BLaER1 treated with 17β-estradiol and CSF1 and Interleukin-3, amounts not matched to agents 10 nM and 100 nM (cell line): ENCODE measurements around the gene PRDX6.
"Not testable (repeated sequence)": the region's sequence is repeated elsewhere in the genome, so short reads cannot be mapped to it uniquely, and the experiment has no call there.

Source experiments
- H3K27ac ChIP-seq, 11 experiments: shearing (Covaris generic); formaldehyde crosslinking; 2 replicates each; pipeline ENCODE4 v1.8.1; 2022
- H3K27me3 ChIP-seq, 11 experiments: shearing (Covaris generic); formaldehyde crosslinking; 2 replicates each; pipeline ENCODE4 v1.8.1; 2022
- H3K36me3 ChIP-seq, 11 experiments: shearing (Covaris generic); formaldehyde crosslinking; 2 replicates each; pipeline ENCODE4 v1.8.1; 2022
- H3K4me1 ChIP-seq, 10 experiments: shearing (Covaris generic); formaldehyde crosslinking; 2 replicates each; pipeline ENCODE4 v1.8.1; 2022
- H3K4me2 ChIP-seq, 11 experiments: shearing (Covaris generic); formaldehyde crosslinking; 2 replicates each; pipeline ENCODE4 v1.8.1; 2022
- H3K4me3 ChIP-seq, 10 experiments: shearing (Covaris generic); formaldehyde crosslinking; 2 replicates each; pipeline ENCODE4 v1.8.1; 2022
- H3K9ac ChIP-seq, 11 experiments: shearing (Covaris generic); formaldehyde crosslinking; 2 replicates each; pipeline ENCODE4 v1.8.1; 2022
- H3K9me3 ChIP-seq, 11 experiments: shearing (Covaris generic); formaldehyde crosslinking; replicated peaks in 1 of 11; 2 replicates each; pipeline ENCODE4 v1.8.1; 2022
- H4K20me1 ChIP-seq, 11 experiments: shearing (Covaris generic); formaldehyde crosslinking; 2 replicates each; pipeline ENCODE4 v1.8.1; 2022
- Cebpa-rat ChIP-seq, 11 experiments: shearing (Covaris generic); IDR thresholded peaks; 2 replicates each; pipeline ENCODE4 v1.8.1; 2022

Gene PRDX6

GRCh38 chr1:173485401-173485800, 8.3 kb downstream of the PRDX6 start:
- Histone ChIP-seq H3K36me3 (peaks cover 96 to 100% (median 99%) of the 10 kb centered on the region in 11 experiments), H3K4me2 (no peak overlapping the region)
- TF ChIP-seq Cebpa-rat (IDR thresholded peaks at IDR 0.05): no peak

GRCh38 chr1:173488001-173488400, 10.9 kb downstream of the PRDX6 start:
- Histone ChIP-seq H3K9ac (no peak overlapping the region), H4K20me1 (peaks cover 0 to 5% (median 0%) of the 10 kb centered on the region in 11 experiments; a peak in 2 of 22 replicates), H3K4me1 (no peaks in the 10 kb centered on the region), H3K36me3 (peaks cover 76 to 100% (median 90%) of the 10 kb centered on the region in 11 experiments), H3K27me3 (no peaks in the 10 kb centered on the region), H3K9me3 (peaks cover 5 to 12% (median 11%) of the 10 kb centered on the region in 11 experiments; a peak in 20 of 22 replicates), H3K4me3 (no peak overlapping the region), H3K4me2 (no peak overlapping the region), H3K27ac (no peak overlapping the region)
- TF ChIP-seq Cebpa-rat (IDR thresholded peaks at IDR 0.05): no peak

More at GRCh38 chr1:173485401-173485800, 8.3 kb downstream of the PRDX6 start:
- Histone ChIP-seq H3K27me3 (no peaks in the 10 kb centered on the region), H3K4me3 (no peak overlapping the region), H3K27ac (no peak overlapping the region), H3K9ac (no peak overlapping the region), H4K20me1 (peaks cover 0 to 20% (median 0%) of the 10 kb centered on the region in 11 experiments; a peak in 8 of 22 replicates), H3K9me3 (no peaks in the 10 kb centered on the region), H3K4me1 (peaks cover 0 to 4% (median 0%) of the 10 kb centered on the region in 10 experiments; a peak in 5 of 20 replicates)

DNA sequence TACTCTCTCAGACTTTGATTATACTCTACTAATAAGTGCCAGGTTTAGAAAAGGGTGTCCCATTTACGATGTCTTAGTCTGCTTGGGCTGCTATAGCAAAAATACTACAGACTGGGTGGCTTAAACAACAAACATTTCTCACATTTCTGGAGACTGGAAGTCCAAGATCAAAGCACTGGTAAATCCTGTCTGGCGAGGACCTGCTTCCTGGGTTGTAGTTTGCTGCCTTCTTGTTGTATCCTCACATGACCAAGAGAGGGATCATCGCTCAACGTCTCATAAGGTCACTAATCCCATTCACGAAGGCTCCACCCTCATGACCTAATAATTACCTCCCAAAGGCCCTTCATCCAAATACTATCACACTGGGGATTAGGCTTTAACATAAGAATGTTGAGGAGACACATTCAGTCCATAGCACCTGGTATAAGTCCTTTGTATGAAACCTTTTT, 12.0 kb downstream of the PRDX6 start:
- H3K36me3 ChIP-seq: peaks cover 64 to 100% (median 81%) of the 10 kb centered on the region in 11 experiments

GRCh38 chr1:173489929-173490328, 12.8 kb downstream of the PRDX6 start:
- H3K4me1 ChIP-seq: no peaks in the 10 kb centered on the region
- no peak for TF ChIP-seq Cebpa-rat (IDR thresholded peaks at IDR 0.05)

More for the DNA sequence above, 12.0 kb downstream of the PRDX6 start:
- Histone ChIP-seq H3K27ac (no peak overlapping the region), H3K4me2 (no peak overlapping the region), H3K4me3 (no peak overlapping the region), H3K9me3 (peaks cover 16 to 24% (median 22%) of the 10 kb centered on the region in 11 experiments; a peak in 21 of 22 replicates), H4K20me1 (peaks cover 0 to 5% (median 0%) of the 10 kb centered on the region in 11 experiments; a peak in 2 of 22 replicates), H3K27me3 (no peaks in the 10 kb centered on the region), H3K4me1 (no peaks in the 10 kb centered on the region), H3K9ac (no peak overlapping the region)
- no peak for TF ChIP-seq Cebpa-rat (IDR thresholded peaks at IDR 0.05)

GRCh38 chr1:173491508-173491907, 14.4 kb downstream of the PRDX6 start:
- Histone ChIP-seq H3K4me2 (no peak overlapping the region), H3K9ac (no peak overlapping the region), H3K9me3 (peaks cover 39 to 46% (median 44%) of the 10 kb centered on the region in 11 experiments), H4K20me1 (no peaks in the 10 kb centered on the region; a peak in 1 of 22 replicates), H3K36me3 (peaks cover 41 to 77% (median 60%) of the 10 kb centered on the region in 11 experiments), H3K4me1 (no peaks in the 10 kb centered on the region), H3K27me3 (no peaks in the 10 kb centered on the region), H3K4me3 (no peak overlapping the region), H3K27ac (no peak overlapping the region)
- no peak for TF ChIP-seq Cebpa-rat (IDR thresholded peaks at IDR 0.05)

More at GRCh38 chr1:173489929-173490328, 12.8 kb downstream of the PRDX6 start:
- no peak overlapping the region for H3K9ac ChIP-seq
- H3K27ac ChIP-seq: no peak overlapping the region
- no peaks in the 10 kb centered on the region; a peak in 1 of 22 replicates for H4K20me1 ChIP-seq
- no peaks in the 10 kb centered on the region for H3K27me3 ChIP-seq
- no peak overlapping the region for H3K4me3 ChIP-seq
- H3K4me2 ChIP-seq: no peak overlapping the region
- H3K36me3 ChIP-seq: peaks cover 57 to 93% (median 76%) of the 10 kb centered on the region in 11 experiments
- peaks cover 24 to 31% (median 28%) of the 10 kb centered on the region in 11 experiments; a peak in 21 of 22 replicates for H3K9me3 ChIP-seq

GRCh38 chr1:173493125-173493524, 16.0 kb downstream of the PRDX6 start:
- peaks cover 52 to 61% (median 56%) of the 10 kb centered on the region in 11 experiments for H3K9me3 ChIP-seq
- H3K4me3 ChIP-seq, H3K4me1 ChIP-seq, H4K20me1 ChIP-seq, H3K9ac ChIP-seq, H3K4me2 ChIP-seq, H3K27ac ChIP-seq, H3K27me3 ChIP-seq: not testable (repeated sequence)
- H3K36me3 ChIP-seq: peaks cover 25 to 61% (median 44%) of the 10 kb centered on the region in 11 experiments

DNA sequence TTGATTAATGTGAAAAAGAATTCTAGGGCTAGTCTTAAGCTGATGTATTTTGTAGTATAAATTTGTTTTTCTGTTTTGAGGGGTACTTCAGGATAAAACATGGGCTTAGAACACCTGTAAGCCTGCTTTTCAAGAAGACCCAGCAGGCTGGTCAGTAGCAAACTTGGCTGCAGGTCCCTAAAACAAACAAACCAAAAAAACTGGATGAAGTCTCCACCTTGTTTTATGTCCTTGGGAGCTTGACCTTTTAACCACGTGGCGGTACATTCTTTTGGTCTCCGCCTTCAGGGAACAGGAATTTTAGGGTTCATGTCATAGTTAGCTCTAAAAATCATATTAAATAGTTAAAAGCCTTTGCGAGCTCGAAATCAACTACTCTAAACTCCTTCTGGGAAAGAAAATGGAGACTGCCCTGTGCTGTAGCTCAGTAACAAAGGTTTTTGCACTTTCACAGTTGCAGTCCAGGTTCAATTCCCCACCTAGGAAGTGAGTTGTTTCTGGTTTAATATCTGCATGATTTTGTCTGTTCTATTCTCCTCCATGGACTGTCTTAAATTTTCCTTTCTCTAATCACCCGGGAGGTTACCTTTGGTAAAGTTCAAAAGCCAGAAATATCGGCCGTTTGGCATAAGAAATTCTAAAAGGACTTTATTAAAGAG, 18.6 kb downstream of the PRDX6 start:
- Histone ChIP-seq H3K4me2 (no peak overlapping the region), H3K27ac (no peak overlapping the region), H3K4me3 (no peak overlapping the region), H3K9ac (no peak overlapping the region), H3K4me1 (no peaks in the 10 kb centered on the region), H3K27me3 (no peaks in the 10 kb centered on the region), H3K36me3 (peaks cover 0 to 34% (median 19%) of the 10 kb centered on the region in 11 experiments; a peak in 20 of 22 replicates), H4K20me1 (no peaks in the 10 kb centered on the region), H3K9me3 (peaks cover 52 to 64% (median 59%) of the 10 kb centered on the region in 11 experiments)
- no peak for TF ChIP-seq Cebpa-rat (IDR thresholded peaks at IDR 0.05)

- no peak overlapping the region for H3K4me2 ChIP-seq
- no peaks in the 10 kb centered on the region for H3K4me1 ChIP-seq
- H3K27ac ChIP-seq: no peak overlapping the region
- no peak for TF ChIP-seq Cebpa-rat (IDR thresholded peaks at IDR 0.05)
- no peak overlapping the region for H3K4me3 ChIP-seq
- peaks cover 52 to 64% (median 59%) of the 10 kb centered on the region in 11 experiments for H3K9me3 ChIP-seq
- H4K20me1 ChIP-seq: no peaks in the 10 kb centered on the region
- H3K27me3 ChIP-seq: no peaks in the 10 kb centered on the region
- H3K36me3 ChIP-seq: peaks cover 0 to 23% (median 13%) of the 10 kb centered on the region in 11 experiments; a peak in 17 of 22 replicates
- no peak overlapping the region for H3K9ac ChIP-seq
These were observed 19.7 kb downstream of the PRDX6 start for GRCh38 chr1:173496757-173497320.

GRCh38 chr1:173499729-173500128, 22.6 kb downstream of the PRDX6 start:
- Histone ChIP-seq H4K20me1 (no peaks in the 10 kb centered on the region), H3K4me3 (no peak overlapping the region), H3K27ac (no peak overlapping the region), H3K4me1 (no peaks in the 10 kb centered on the region), H3K36me3 (peaks cover 0 to 4% (median 0%) of the 10 kb centered on the region in 11 experiments; a peak in 2 of 22 replicates), H3K9ac (no peak overlapping the region), H3K9me3 (peaks cover 23 to 42% (median 31%) of the 10 kb centered on the region in 11 experiments), H3K4me2 (no peak overlapping the region), H3K27me3 (no peaks in the 10 kb centered on the region)
- TF ChIP-seq Cebpa-rat (IDR thresholded peaks at IDR 0.05): no peak
